ENCODE results near the gene ABHD5. TPM values are rescaled to one million over a fixed set of nuclear protein-coding genes. Genes with fewer than 3 reads are reported as not detected.

Gene ABHD5
- total RNA-seq, 2 experiments from 2014 or later = 9.2 to 10.5 TPM

- H3K4me3 Mint-ChIP-seq = no peak overlapping the region
- no peak for DNase-seq
Measured at GRCh38 chr3:43735618-43736017, 44.9 kb downstream of the ABHD5 start.

GRCh38 chr3:43736558-43737440, 46.1 kb downstream of the ABHD5 start:
- no peak overlapping the region for H3K27ac Mint-ChIP-seq
- POLR2A ChIA-PET = no interaction called here

More at GRCh38 chr3:43735618-43736017, 44.9 kb downstream of the ABHD5 start:
- Mint-ChIP-seq H3K27me3 (no peaks in the 10 kb centered on the region), H3K27ac (no peak overlapping the region), H3K4me1 (no peaks in the 10 kb centered on the region), H3K9me3 (no peaks in the 10 kb centered on the region), H3K36me3 (no peaks in the 10 kb centered on the region)
- no peak for ATAC-seq (ENCODE audit: low read depth)
- POLR2A ChIA-PET = no interaction called here

GRCh38 chr3:43738305-43738704, 47.6 kb downstream of the ABHD5 start:
- H3K4me1 Mint-ChIP-seq = no peaks in the 10 kb centered on the region
- ATAC-seq (ENCODE audit: low read depth) = no peak
- no peak overlapping the region for H3K27ac Mint-ChIP-seq
- H3K4me3 Mint-ChIP-seq = no peak overlapping the region
- no peaks in the 10 kb centered on the region for H3K27me3 Mint-ChIP-seq
- H3K36me3 Mint-ChIP-seq = no peaks in the 10 kb centered on the region
- POLR2A ChIA-PET = no interaction called here
- DNase-seq = no peak
- H3K9me3 Mint-ChIP-seq = no peaks in the 10 kb centered on the region

More at GRCh38 chr3:43736558-43737440, 46.1 kb downstream of the ABHD5 start:
- H3K4me1 Mint-ChIP-seq = no peaks in the 10 kb centered on the region
- no peaks in the 10 kb centered on the region for H3K9me3 Mint-ChIP-seq
- no peak overlapping the region for H3K4me3 Mint-ChIP-seq
- ATAC-seq (ENCODE audit: low read depth) = no peak
- no peak for DNase-seq
- H3K27me3 Mint-ChIP-seq = no peaks in the 10 kb centered on the region
- H3K36me3 Mint-ChIP-seq = no peaks in the 10 kb centered on the region

GRCh38 chr3:43742920-43743319, 52.2 kb downstream of the ABHD5 start:
- no peak overlapping the region for H3K27ac Mint-ChIP-seq
- no peaks in the 10 kb centered on the region for H3K36me3 Mint-ChIP-seq
- H3K9me3 Mint-ChIP-seq = peaks cover 3% of the 10 kb centered on the region
- no peaks in the 10 kb centered on the region for H3K4me1 Mint-ChIP-seq
- ATAC-seq (ENCODE audit: low read depth) = no peak
- no peak overlapping the region for H3K4me3 Mint-ChIP-seq
- POLR2A ChIA-PET = no interaction called here
- DNase-seq = no peak
- no peaks in the 10 kb centered on the region for H3K27me3 Mint-ChIP-seq

- DNase-seq (no peak), ATAC-seq (ENCODE audit: low read depth) (no peak)
- Mint-ChIP-seq H3K27me3 (no peaks in the 10 kb centered on the region), H3K4me3 (no peak overlapping the region), H3K9me3 (peaks cover 3% of the 10 kb centered on the region), H3K4me1 (no peaks in the 10 kb centered on the region), H3K27ac (no peak overlapping the region), H3K36me3 (no peaks in the 10 kb centered on the region)
- POLR2A ChIA-PET = no interaction called here
Measured at GRCh38 chr3:43747641-43748040, 56.9 kb downstream of the ABHD5 start.

DNA sequence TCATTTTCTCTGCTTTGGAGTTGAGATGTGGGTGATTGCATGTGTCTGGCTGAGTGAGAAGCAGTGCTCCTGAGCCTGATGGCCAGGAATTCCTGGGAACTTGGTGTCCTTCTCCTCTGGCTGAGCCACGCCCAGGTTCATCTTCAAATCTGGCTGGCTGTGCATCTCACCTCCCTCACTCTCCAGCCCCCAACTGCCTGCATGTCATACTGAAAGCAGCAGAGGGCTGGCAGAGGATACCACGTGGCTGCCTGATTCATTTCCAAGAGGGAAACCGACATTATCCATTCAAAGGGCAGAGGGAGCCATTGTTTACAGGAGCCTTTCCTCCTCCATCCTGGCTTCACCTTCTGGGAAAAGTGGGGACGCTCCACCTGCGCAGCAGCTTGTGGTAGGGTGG, 57.4 kb downstream of the ABHD5 start:
- POLR2A ChIA-PET = no interaction called here
- Mint-ChIP-seq H3K4me1 (no peaks in the 10 kb centered on the region), H3K4me3 (no peak overlapping the region)

DNA sequence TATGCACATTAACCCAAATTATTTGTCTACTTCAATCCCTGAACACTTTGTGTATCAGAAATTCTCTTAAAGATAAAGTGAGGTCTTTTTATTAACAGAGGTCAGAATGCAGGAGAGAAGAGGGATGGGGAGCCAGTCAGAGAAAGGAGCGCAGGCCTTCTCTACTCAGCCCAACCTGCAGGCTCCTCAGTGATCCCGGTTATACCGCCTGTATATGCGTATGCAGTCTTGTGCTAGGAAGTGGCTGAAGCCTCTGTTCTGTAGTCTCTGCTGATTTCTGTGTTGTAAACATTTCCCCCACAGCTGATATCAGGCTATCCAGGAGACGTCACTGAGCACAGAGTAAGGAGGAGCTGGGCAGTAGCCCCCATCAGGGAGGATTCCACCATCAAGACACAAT, 57.9 kb downstream of the ABHD5 start:
- H3K4me1 Mint-ChIP-seq = no peaks in the 10 kb centered on the region
- DNase-seq (no peak), ATAC-seq (ENCODE audit: low read depth) (no peak)
- POLR2A ChIA-PET = no interaction called here
- H3K27ac Mint-ChIP-seq = no peak overlapping the region
- no peaks in the 10 kb centered on the region for H3K36me3 Mint-ChIP-seq
- no peak overlapping the region for H3K4me3 Mint-ChIP-seq
- H3K9me3 Mint-ChIP-seq = peaks cover 3% of the 10 kb centered on the region
- H3K27me3 Mint-ChIP-seq = no peaks in the 10 kb centered on the region

More for the DNA sequence above, 57.4 kb downstream of the ABHD5 start:
- Mint-ChIP-seq H3K36me3 (no peaks in the 10 kb centered on the region), H3K9me3 (peaks cover 3% of the 10 kb centered on the region), H3K27me3 (no peaks in the 10 kb centered on the region), H3K27ac (no peak overlapping the region)
- no peak for DNase-seq
- ATAC-seq (ENCODE audit: low read depth) = no peak

DNA sequence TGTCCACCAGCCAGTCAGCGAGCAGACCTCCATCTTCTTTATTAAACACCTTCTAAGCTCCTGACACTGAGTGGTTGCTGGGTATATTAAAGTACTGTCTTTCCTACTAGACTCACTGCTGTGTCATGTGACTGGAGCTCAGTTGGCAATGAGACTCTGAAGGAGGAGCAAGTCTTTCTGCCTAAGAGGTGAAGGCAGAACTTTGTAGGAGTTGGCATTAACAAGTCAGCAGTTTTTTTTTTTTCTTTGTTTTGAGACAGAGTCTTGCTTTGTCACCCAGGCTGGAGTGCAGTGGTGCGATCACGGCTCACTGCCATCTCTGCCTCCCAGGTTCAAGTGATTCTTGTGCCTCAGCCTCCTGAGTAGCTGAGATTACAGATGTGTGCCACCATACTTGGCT, 62.2 kb downstream of the ABHD5 start:
- POLR2A ChIA-PET = no interaction called here
- H3K4me3 Mint-ChIP-seq = no peak overlapping the region
- peaks cover 1% of the 10 kb centered on the region for H3K36me3 Mint-ChIP-seq
- ATAC-seq (ENCODE audit: low read depth) (no peak), DNase-seq (no peak)
- H3K9me3 Mint-ChIP-seq = no peaks in the 10 kb centered on the region
- no peak overlapping the region for H3K27ac Mint-ChIP-seq
- no peaks in the 10 kb centered on the region for H3K27me3 Mint-ChIP-seq
- H3K4me1 Mint-ChIP-seq = peaks cover 10% of the 10 kb centered on the region

DNA sequence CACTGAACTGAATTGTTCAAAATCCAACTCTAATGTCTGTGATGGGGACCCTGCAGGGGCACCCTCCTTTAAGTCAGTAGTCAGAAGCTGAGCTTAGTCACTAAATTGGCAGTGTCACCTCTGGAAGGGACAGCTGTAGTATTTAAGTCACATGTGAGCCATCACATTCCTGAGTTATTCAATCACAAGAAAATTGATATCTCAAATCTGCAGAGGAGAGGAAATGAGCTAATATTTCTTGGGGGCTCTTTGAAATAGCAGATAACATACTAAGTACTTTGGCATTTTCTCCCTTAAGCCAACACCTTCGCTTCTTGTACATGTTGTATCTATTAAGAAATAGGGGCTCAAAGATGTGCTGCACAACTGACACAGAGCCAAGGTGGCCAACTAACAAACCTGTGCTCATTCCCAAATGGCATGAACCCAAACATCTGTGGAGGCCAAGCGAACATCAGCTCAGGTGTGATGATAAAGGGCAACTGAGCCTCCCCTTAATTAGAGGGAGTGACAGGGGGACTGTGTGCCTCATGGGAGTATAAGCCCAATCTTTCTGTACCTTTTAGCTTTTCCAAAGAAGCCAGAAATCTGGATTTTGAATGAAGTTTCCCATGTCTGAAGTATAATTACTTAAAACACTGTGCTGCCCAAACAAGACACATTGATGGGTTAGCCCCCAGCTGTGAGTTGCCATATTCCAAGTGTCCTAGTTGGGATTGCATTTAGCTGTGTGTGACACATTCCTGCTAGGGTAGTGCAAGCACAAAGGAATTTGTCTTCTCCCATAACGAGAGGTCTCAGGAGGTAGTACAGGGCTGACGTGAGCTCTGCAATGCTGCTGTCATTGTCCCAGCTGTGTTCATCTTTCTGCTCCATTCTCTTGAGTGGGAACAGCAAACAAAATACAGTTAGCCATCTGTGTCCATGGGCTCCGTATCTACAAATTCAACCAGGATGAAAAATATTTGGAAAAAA, 63.3 kb downstream of the ABHD5 start:
- H3K4me1 Mint-ChIP-seq = peaks cover 12% of the 10 kb centered on the region
- no peak overlapping the region for H3K4me3 Mint-ChIP-seq
- POLR2A ChIA-PET = no interaction called here
- no peak for DNase-seq
- no peaks in the 10 kb centered on the region for H3K27me3 Mint-ChIP-seq
- no peak for ATAC-seq (ENCODE audit: low read depth)
- H3K36me3 Mint-ChIP-seq = peaks cover 1% of the 10 kb centered on the region
- H3K9me3 Mint-ChIP-seq = no peaks in the 10 kb centered on the region
- no peak overlapping the region for H3K27ac Mint-ChIP-seq

GRCh38 chr3:43755516-43756200, 64.9 kb downstream of the ABHD5 start:
- POLR2A ChIA-PET = no interaction called here
- DNase-seq (no peak), ATAC-seq (ENCODE audit: low read depth) (peak; percentile 97)
- Mint-ChIP-seq H3K4me1 (peaks cover 12% of the 10 kb centered on the region), H3K36me3 (peaks cover 1% of the 10 kb centered on the region), H3K4me3 (peak overlapping the region; percentile 19), H3K9me3 (no peaks in the 10 kb centered on the region), H3K27ac (peak overlapping the region; percentile 47), H3K27me3 (no peaks in the 10 kb centered on the region)

- POLR2A ChIA-PET = no interaction called here
- peaks cover 14% of the 10 kb centered on the region for H3K4me1 Mint-ChIP-seq
- ATAC-seq (ENCODE audit: low read depth) (no peak), DNase-seq (no peak)
- no peak overlapping the region for H3K27ac Mint-ChIP-seq
- H3K4me3 Mint-ChIP-seq = no peak overlapping the region
- H3K27me3 Mint-ChIP-seq = no peaks in the 10 kb centered on the region
- no peaks in the 10 kb centered on the region for H3K9me3 Mint-ChIP-seq
- peaks cover 1% of the 10 kb centered on the region for H3K36me3 Mint-ChIP-seq
Measured at GRCh38 chr3:43757666-43758321, 67.1 kb downstream of the ABHD5 start.

DNA sequence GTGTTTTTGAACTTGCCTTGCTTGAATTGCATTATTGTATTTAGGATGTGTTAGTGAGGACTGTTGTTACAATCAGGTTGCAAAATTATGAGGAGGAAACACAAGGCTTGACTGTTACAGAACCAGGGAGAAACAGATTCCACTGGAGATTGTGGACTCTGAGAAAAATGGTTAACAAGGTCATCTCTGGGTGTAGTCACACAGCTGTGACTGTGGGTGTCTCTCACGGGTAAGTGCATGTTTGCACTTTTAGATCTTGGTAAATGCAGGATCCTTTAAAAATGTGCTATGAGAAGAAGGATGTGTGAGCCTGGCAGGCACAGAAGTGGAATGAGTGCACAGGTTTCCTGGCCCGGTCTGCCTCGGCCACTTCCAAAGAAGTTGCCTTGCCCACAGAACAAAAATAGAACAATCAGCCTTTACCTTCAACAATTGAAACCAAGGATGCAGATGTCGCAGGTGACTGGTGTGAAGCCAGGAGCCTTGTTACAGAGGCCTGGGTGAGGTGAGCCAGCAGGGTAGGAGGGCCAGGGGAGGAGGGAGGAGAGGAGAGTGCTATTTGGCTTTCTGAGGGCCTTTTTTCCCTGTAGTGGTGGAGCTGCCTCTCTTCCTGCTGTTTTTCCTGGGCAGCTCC, 68.0 kb downstream of the ABHD5 start:
- Mint-ChIP-seq H3K36me3 (peaks cover 1% of the 10 kb centered on the region), H3K4me1 (peaks cover 14% of the 10 kb centered on the region), H3K4me3 (no peak overlapping the region), H3K9me3 (no peaks in the 10 kb centered on the region), H3K27ac (no peak overlapping the region), H3K27me3 (no peaks in the 10 kb centered on the region)
- ATAC-seq (ENCODE audit: low read depth) (no peak), DNase-seq (no peak)
- POLR2A ChIA-PET = no interaction called here

Data from activated naive CD8-positive, alpha-beta T cell treated with anti-CD3 and anti-CD28 coated beads, Interleukin-2, amount 10 ng/mL, durations not matched to agents 7 days and 5 days (primary cell).